ENCODE results near the gene DOCK3.

DOCK3 gene

GRCh38 chr3:51396401-51396800 lies 721.7 kb downstream of the DOCK3 start:
- H3K4me3 ChIP-seq (replicated peaks; ENCODE audit: low read depth, low read length), result no peak overlapping the region
- DNase-seq (ENCODE audit: extremely low read depth, insufficient read length), result no peak
- peaks cover 49% of the 10 kb centered on the region for H3K36me3 ChIP-seq (ENCODE audit: control insufficient read depth, insufficient read depth, low read length)
- no peaks in the 10 kb centered on the region for H3K27me3 ChIP-seq (replicated peaks; ENCODE audit: control insufficient read depth, insufficient read depth, low read length)
- TF ChIP-seq CTCF (IDR thresholded peaks at IDR 0.05; ENCODE audit: insufficient read depth, low read length, poor library complexity, severe bottlenecking), result no peak

- TF ChIP-seq CTCF (IDR thresholded peaks at IDR 0.05; ENCODE audit: insufficient read depth, low read length, poor library complexity, severe bottlenecking), result no peak
- H3K4me3 ChIP-seq (replicated peaks; ENCODE audit: low read depth, low read length), result no peak overlapping the region
- H3K27me3 ChIP-seq (replicated peaks; ENCODE audit: control insufficient read depth, insufficient read depth, low read length), result no peaks in the 10 kb centered on the region
- no peak for DNase-seq (ENCODE audit: extremely low read depth, insufficient read length)
- H3K36me3 ChIP-seq (ENCODE audit: control insufficient read depth, insufficient read depth, low read length), result peaks cover 49% of the 10 kb centered on the region
Measured at GRCh38 chr3:51397392-51397791, 722.7 kb downstream of the DOCK3 start.

- Histone ChIP-seq H3K4me3 (replicated peaks; ENCODE audit: low read depth, low read length) (no peak overlapping the region), H3K36me3 (ENCODE audit: control insufficient read depth, insufficient read depth, low read length) (peaks cover 39% of the 10 kb centered on the region)
- TF ChIP-seq CTCF (IDR thresholded peaks at IDR 0.05; ENCODE audit: insufficient read depth, low read length, poor library complexity, severe bottlenecking), result no peak
Measured at GRCh38 chr3:51398595-51399310, 724.0 kb downstream of the DOCK3 start.

GRCh38 chr3:51400166-51400565 lies 725.4 kb downstream of the DOCK3 start:
- DNase-seq (ENCODE audit: extremely low read depth, insufficient read length), result no peak
- H3K4me3 ChIP-seq (replicated peaks; ENCODE audit: low read depth, low read length), result no peak overlapping the region
- no peak for TF ChIP-seq CTCF (IDR thresholded peaks at IDR 0.05; ENCODE audit: insufficient read depth, low read length, poor library complexity, severe bottlenecking)
- peaks cover 33% of the 10 kb centered on the region for H3K36me3 ChIP-seq (ENCODE audit: control insufficient read depth, insufficient read depth, low read length)
- no peaks in the 10 kb centered on the region for H3K27me3 ChIP-seq (replicated peaks; ENCODE audit: control insufficient read depth, insufficient read depth, low read length)

More at GRCh38 chr3:51398595-51399310, 724.0 kb downstream of the DOCK3 start:
- H3K27me3 ChIP-seq (replicated peaks; ENCODE audit: control insufficient read depth, insufficient read depth, low read length), result no peaks in the 10 kb centered on the region
- DNase-seq (ENCODE audit: extremely low read depth, insufficient read length), result no peak

GRCh38 chr3:51401735-51402134 lies 727.0 kb downstream of the DOCK3 start:
- no peak for DNase-seq (ENCODE audit: extremely low read depth, insufficient read length)
- no peaks in the 10 kb centered on the region for H3K27me3 ChIP-seq (replicated peaks; ENCODE audit: control insufficient read depth, insufficient read depth, low read length)
- peaks cover 22% of the 10 kb centered on the region for H3K36me3 ChIP-seq (ENCODE audit: control insufficient read depth, insufficient read depth, low read length)

More at GRCh38 chr3:51401735-51402134, 727.0 kb downstream of the DOCK3 start:
- H3K4me3 ChIP-seq (replicated peaks; ENCODE audit: low read depth, low read length), result no peak overlapping the region
- no peak for TF ChIP-seq CTCF (IDR thresholded peaks at IDR 0.05; ENCODE audit: insufficient read depth, low read length, poor library complexity, severe bottlenecking)

All from GM06990 (cell line).